Measurements from ENCODE around the gene TPPP2.
"Not testable (repeated sequence)": the region's sequence is repeated elsewhere in the genome, so short reads cannot be mapped to it uniquely, and the experiment has no call there.

The TPPP2 gene

GRCh38 chr14:21037156-21037555 is 7.1 kb downstream of the TPPP2 start:
- DNase-seq (ENCODE audit: low read depth in 4 of 4, low spot score in 1 of 4) = no peak

DNA sequence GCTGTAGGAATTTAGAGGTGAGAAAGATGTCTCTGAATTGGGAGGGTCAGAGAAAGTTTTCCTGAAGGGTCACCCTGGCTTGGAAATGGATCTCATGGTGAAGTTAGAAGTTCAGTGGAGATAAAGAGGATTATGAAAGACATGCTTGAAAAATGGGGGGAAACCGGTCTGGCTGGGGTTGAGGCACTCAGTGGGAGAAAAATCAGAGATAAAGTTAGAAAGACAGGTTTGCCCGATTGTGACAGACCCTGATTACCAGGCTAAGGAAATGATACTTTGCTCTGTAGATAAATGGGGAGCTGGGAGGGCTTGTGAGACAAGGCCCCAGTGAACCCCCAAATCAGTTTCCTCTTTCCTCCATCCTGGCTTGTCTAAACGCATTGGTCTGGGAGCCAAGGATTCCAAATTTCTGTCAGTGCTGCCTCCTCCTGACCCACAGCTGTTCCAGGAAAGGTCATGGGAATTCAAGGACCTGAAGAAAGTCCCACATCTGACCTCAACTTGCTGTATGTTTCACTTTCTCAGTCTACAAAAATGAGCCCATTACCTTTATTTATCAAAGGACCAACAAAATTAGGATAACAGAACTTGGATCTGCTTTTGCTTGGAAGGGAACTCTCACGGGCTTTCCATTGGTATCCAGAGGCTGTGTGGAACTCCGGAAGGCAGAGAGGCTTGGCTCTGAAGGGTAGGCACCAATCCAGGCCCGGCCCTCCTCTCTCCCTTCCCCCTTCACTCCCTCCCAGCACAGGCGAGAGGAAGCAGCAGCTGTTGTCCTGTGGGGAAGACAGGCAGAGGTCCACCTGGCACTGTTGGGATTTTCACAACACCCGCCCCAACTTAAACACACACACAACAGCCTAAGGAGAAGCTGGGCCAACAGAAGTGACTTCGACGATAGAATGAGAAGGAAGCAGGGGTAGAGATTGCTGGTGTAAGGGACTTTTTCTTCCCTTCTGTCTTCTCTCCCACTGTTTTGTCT is 8.7 kb downstream of the TPPP2 start:
- no peak for DNase-seq (ENCODE audit: low read depth in 4 of 4, low spot score in 1 of 4)

DNA sequence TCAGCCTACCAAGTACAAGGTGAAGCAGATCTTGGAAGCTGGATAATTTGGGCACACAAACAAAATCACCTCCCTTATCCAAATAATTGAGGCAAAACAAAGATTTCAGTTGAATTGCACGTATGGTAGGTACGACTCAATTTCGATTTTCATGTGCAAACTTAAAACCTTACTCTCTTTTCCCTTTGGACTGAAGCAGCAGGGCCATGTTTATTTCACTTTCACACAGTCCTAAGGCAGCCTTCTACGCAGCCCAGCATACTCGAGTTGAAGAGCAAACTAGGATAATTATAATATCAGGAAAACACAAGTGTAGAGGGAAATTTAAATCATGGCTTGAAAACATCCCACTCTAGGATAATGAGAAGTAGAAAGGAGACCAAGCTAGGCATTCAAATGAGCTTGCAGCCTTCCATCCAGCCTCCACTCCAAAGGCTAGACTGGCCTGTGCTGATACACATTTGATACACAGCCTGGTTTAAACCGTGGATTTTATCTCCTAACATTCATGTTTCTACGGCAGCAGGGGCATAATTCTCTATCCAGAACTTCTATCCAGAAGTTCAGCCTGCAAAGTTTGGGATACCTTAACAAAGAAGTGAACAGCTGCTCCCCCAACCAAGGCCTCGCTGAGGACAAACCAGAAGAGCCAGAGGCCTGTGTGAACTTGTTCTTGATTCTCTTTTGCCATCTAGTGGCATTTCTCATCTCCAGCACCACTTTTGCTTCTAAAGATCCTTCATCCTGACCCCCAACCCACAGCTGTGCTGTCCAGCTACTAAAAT is 9.8 kb downstream of the TPPP2 start:
- DNase-seq (ENCODE audit: low read depth in 4 of 4, low spot score in 1 of 4) = no peak

DNA sequence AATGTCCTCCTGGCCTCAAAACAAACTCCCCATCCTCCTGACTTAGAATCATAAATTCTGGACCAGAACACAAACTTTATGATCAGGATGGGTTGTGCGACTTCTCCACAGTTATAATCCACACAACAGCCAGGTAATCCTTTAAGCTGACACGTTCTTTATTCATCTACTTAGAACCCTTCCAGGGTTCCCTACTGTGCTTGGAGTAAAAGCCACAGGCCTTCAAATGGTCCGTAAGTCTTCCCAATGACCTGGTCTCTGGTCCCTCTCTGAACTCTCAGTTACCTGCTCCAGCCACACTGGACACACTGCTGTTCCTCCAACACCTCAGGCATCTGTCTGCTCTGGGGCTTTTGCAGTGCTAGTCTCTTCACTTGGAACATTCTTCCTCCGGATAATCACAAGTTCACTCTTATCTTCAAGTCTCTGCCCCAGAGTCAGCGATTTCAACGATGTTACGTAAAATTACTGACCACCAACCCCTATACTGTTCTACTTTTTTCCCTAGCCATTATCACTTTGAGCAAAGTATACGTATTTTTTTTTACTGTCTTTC is 10.4 kb downstream of the TPPP2 start:
- DNase-seq (ENCODE audit: low read depth in 4 of 4, low spot score in 1 of 4) = no peak

DNA sequence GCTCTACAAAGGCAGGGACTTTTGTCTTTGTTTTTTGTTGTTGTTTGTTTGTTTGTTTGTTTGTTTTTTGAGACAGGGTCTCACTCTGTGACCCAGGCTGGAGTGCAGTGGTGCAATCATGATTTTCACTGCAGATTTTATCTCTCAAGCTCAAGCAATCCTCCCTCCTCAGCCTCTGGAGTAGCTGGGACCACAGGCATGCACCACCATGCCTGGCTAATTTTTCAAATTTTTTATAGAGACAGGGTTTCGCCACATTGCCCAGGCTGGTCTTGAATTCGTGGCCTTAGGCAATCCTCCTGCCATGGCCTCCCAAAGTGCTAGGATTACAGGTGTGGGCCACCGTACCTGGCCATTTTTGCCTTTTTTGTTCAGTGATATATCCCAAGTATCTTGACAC is 10.9 kb downstream of the TPPP2 start:
- DNase-seq (ENCODE audit: low read depth in 4 of 4, low spot score in 1 of 4) = not testable (repeated sequence)

- DNase-seq (ENCODE audit: low read depth in 4 of 4, low spot score in 1 of 4) = no peak
Measured at GRCh38 chr14:21041676-21042433, 11.8 kb downstream of the TPPP2 start, which contains the start of gene RNASE7. Gene RNASE7 (plus strand): TSS chr14:21042362. CDS start chr14:21042993, 631 bp downstream.

GRCh38 chr14:21042918-21043317 is 12.9 kb downstream of the TPPP2 start:
- DNase-seq (ENCODE audit: low read depth in 4 of 4, low spot score in 1 of 4) = no peak

DNA sequence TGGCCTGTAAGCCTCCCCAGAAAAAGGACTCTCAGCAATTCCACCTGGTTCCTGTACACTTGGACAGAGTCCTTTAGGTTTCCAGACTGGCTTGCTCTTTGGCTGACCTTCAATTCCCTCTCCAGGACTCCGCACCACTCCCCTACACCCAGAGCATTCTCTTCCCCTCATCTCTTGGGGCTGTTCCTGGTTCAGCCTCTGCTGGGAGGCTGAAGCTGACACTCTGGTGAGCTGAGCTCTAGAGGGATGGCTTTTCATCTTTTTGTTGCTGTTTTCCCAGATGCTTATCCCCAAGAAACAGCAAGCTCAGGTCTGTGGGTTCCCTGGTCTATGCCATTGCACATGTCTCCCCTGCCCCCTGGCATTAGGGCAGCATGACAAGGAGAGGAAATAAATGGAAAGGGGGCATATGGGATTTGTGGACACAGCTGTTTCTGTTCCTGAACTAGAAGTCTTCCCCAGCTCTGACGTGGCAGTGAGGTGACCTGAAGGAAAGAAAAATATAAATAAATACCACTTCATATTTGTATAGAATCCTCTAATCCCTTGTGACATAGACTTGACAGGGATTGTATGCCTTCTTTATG is 13.5 kb downstream of the TPPP2 start:
- no peak for DNase-seq (ENCODE audit: low read depth in 4 of 4, low spot score in 1 of 4)

DNA sequence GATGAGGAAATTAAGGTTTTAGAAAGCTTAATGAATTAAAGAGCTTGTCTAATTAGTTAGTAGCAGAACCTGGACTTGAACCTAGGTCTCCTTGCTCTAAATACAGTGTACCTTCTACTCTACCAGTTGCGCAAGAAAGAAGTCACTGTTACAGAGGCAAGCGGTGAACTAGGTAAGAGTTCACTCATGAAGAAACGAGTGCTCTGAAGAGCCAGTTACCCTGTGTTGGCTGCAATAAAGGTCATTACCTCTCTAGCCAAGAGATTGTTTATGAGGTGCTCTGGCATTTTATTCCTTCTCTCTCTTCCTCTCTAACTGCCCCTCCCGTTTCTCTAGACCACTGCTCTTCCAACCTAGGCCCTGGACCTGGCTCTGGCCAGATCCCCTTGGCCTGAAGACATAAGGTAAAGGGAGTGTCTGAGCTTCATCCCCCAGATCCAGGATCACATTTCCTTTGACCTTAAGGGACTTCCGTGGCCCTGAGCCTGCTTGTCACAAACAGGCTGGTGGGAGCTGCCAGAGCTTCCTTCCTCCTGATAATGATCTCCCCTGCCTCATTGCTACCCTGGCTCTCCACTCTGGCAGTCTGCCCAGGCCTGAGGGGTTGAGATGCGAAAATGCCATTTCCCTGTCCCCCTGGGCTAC is 14.1 kb downstream of the TPPP2 start:
- DNase-seq (ENCODE audit: low read depth in 4 of 4, low spot score in 1 of 4) = no peak

GRCh38 chr14:21047378-21047781 is 17.4 kb downstream of the TPPP2 start:
- no peak for DNase-seq (ENCODE audit: low read depth in 4 of 4, low spot score in 1 of 4)

DNA sequence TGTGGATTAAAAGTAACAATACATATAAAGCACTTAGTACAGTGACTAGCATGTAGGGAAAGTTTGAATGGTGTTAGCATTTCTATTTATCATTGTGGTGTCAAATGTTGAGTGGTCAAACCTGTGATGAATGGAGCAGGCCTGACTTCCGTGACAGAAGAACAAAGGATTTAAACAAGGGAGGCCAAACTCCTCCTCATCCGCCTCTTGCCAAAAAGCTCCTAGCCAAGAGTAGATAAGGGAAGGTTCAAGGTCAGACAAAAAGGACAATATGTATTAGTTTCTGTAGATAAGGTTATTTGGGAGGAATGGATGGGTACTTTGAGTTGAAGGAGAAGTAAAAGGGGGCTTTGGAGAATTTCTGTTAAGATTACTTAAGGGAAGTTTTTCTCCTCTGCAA is 18.6 kb downstream of the TPPP2 start:
- DNase-seq (ENCODE audit: low read depth in 4 of 4, low spot score in 1 of 4) = no peak

DNA sequence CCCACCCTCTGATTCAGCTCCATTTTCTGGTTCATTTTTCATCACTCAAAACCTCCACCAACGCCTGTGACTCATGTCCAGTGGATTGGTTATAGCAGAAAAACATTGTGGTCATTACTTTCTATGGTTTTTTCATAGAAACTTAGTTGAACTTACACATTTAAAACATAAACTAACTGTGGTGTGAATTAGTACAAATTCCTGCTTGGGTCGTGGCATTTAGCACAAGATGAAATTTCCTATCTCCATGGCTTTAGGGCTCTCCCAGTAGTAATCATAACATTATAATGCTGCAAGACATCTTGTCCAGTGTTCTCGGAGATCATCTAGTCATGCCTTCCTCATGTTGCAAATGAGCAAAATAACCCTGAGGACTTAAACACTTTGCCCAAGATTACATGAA is 19.3 kb downstream of the TPPP2 start:
- DNase-seq (ENCODE audit: low read depth in 4 of 4, low spot score in 1 of 4) = no peak

DNA sequence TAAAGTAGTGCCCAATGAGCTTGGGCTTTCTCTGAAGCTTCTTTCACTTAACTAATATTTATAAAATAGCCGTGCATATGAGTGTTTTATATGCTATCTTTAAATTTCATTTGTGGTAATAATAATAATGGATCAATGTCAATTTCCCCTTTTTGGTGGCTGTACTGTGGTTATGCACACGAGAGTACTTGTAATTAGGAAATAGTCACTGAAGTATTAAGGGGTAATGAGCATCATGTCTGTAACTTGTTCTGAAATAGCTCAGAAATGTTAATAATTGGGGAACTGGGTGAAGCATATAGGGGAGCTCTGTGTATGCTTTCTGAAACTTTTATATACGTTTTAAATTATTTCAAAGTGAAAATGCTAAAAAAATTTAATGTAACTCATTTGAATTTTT is 20.6 kb downstream of the TPPP2 start:
- no peak for DNase-seq (ENCODE audit: low read depth in 4 of 4, low spot score in 1 of 4)

DNA sequence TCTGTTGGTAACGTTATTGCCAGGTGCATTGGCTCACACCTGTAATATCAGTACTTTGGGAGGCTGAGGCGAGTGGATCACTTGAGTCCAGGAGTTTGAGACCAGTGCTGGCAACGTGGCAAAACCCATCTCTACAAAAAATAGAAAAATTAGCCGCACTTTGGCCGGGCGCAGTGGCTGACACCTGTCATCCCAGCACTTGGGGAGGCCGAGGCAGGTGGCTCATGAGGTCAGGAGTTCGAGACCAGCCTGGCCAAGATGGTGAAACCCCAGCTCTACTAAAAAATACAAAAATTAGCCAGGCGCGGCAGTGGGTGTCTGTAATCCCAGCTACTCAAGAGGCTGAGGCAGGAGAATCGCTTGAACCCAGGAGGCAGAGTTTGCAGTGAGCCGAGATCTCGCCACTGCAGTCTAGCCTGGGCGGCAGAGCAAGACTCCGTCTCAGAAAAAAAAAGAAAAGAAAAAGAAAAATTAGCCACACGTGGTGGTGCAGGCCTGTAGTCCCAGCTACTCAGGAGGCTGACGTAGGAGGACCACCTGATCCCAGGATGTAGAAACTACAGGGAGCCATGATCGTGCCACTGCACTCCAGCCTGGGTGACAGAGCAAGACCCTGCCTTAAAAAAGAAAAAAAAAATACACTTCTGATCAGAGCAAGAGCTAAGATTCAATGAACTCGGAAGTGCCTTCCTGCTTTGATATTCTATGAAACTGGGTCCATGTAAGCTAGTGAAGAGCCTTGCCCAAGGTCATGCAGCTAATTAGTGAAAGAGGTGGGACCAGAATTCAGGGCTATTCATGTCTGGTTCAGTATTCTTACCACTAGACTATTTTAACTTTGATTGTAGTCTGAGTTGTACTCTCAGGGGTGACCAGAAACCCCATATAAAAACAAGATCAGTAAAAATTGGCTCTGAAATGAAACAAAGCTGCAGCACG is 23.4 kb downstream of the TPPP2 start:
- DNase-seq (ENCODE audit: low read depth in 4 of 4, low spot score in 1 of 4) = no peak

GRCh38 chr14:21054123-21054767 is 24.2 kb downstream of the TPPP2 start:
- DNase-seq (ENCODE audit: low read depth in 4 of 4, low spot score in 1 of 4) = no peak

GRCh38 chr14:21054768-21055145 is 24.7 kb downstream of the TPPP2 start:
- no peak for DNase-seq (ENCODE audit: low read depth in 4 of 4, low spot score in 1 of 4)

DNA sequence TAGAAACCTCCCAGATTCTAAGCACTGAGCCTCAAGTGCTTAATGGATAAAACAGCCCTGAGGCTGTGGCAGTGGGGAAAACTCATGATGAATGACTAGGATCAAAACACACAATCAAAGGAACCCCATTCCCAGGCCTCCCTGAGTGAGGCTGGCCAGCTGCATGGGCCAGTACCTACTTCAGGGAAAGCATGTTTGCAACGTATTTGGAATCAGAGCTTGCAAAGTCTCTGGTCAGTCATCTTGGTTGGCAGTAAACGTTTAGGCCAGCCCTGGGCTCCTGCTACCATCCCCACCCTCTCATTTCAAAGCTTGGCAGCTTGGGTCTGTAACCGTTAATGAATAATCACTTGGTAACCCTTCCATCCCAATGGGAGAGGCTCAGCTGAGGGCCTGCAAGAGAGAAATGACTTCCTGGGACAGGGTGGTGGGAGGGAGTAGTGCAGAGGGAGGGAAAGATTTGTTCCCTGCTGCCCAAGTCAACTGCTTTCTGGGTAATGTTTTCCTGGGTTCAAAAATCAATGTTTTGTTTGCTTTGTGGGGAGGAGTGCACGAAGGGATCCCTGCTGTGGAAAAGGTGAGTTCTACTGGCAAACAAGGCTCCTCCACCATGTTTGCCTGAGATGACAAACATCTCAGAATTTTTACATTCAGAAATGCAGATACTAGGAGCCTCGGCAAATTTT is 25.6 kb downstream of the TPPP2 start:
- DNase-seq (ENCODE audit: low read depth in 4 of 4, low spot score in 1 of 4) = no peak

Measured in stimulated activated CD4-positive, alpha-beta T cell treated with anti-CD3 and anti-CD28 coated beads, Interleukin-1b, Interleukin-23, amount 100 ng/mL, for 24 hours (primary cell).